ENCODE measurements around the gene NXPE1.

NXPE1 gene

GRCh38 chr11:114562166-114562916 is 2.7 kb upstream of the NXPE1 start:
- DNase-seq (ENCODE audit: low read depth) = no peak
- no peak for TF ChIP-seq CTCF (IDR thresholded peaks at IDR 0.05; ENCODE audit: insufficient read depth, low read depth, low read length, missing control alignments)
- no peak overlapping the region for H3K4me3 ChIP-seq (ENCODE audit: low read length)

- no peak for TF ChIP-seq CTCF (IDR thresholded peaks at IDR 0.05; ENCODE audit: insufficient read depth, low read depth, low read length, missing control alignments)
- DNase-seq (ENCODE audit: low read depth) = no peak
- H3K4me3 ChIP-seq (ENCODE audit: low read length) = no peak overlapping the region
These were observed 3.5 kb downstream of the NXPE1 start for GRCh38 chr11:114556135-114556534.

GRCh38 chr11:114553642-114554041 is 6.0 kb downstream of the NXPE1 start:
- no peak for TF ChIP-seq CTCF (IDR thresholded peaks at IDR 0.05; ENCODE audit: insufficient read depth, low read depth, low read length, missing control alignments)
- peak; percentile 23 for DNase-seq (ENCODE audit: low read depth)
- no peak overlapping the region for H3K4me3 ChIP-seq (ENCODE audit: low read length)

GRCh38 chr11:114551060-114551459 is 8.6 kb downstream of the NXPE1 start:
- H3K4me3 ChIP-seq (ENCODE audit: low read length) = no peak overlapping the region
- DNase-seq (ENCODE audit: low read depth) = no peak
- TF ChIP-seq CTCF (IDR thresholded peaks at IDR 0.05; ENCODE audit: insufficient read depth, low read depth, low read length, missing control alignments) = no peak

GRCh38 chr11:114525682-114526081 is 34.0 kb downstream of the NXPE1 start:
- no peak for DNase-seq (ENCODE audit: low read depth)
- TF ChIP-seq CTCF (IDR thresholded peaks at IDR 0.05; ENCODE audit: insufficient read depth, low read depth, low read length, missing control alignments) = no peak
- H3K4me3 ChIP-seq (ENCODE audit: low read length) = no peak overlapping the region

- DNase-seq (ENCODE audit: low read depth) = no peak
- no peak overlapping the region for H3K4me3 ChIP-seq (ENCODE audit: low read length)
These were observed 35.6 kb downstream of the NXPE1 start for GRCh38 chr11:114524122-114524521.

More at GRCh38 chr11:114524122-114524521, 35.6 kb downstream of the NXPE1 start:
- TF ChIP-seq CTCF (IDR thresholded peaks at IDR 0.05; ENCODE audit: insufficient read depth, low read depth, low read length, missing control alignments) = no peak
